GM12878 (cell line): Measurements from ENCODE around the gene FILIP1L. TPM values are rescaled to one million over a fixed set of nuclear protein-coding genes. Genes with fewer than 3 reads are reported as not detected.
A peak's percentile ranks its signal among the peaks of the same experiment; 100 is the strongest.

Source experiments
- ATAC-seq: fragments of 200-7000 bp; cut with Tn5 transposase; 3 replicates; pipeline ENCODE4 v1.9.1; 2020; ENCODE audit warnings: mild to moderate bottlenecking, moderate library complexity
- BruUV-seq: library from RNA; stranded (reverse); fragments of 400-500 nt; replicated peaks from 2 replicates; lab custom pipeline; 2021; lab: Mats Ljungman, UMichigan
- CTCF ChIA-PET: fragments of 300-600 bp; sonication (Branson Sonifier 250); formaldehyde crosslinking; extraction: SDS; loops from one replicate; lab custom pipeline; 2021; ENCODE audit warnings: inconsistent platforms; lab: Yijun Ruan, JAX
- POLR2A ChIA-PET: fragments of 350-600 bp; formaldehyde crosslinking; extraction: SDS; loops from one replicate; lab custom pipeline; 2021; ENCODE audit warnings: inconsistent platforms; lab: Charles Lee
- RAD21 ChIA-PET: fragments of 300-600 bp; sonication (Branson Sonifier 250); formaldehyde crosslinking; loops from one replicate; lab custom pipeline; 2023; ENCODE audit warnings: antibody characterized with exemption; ENCODE audit not compliant: unreplicated experiment; lab: Charles Lee
- SMC1A ChIA-PET: fragments of 300-600 bp; sonication (Branson Sonifier 250); formaldehyde crosslinking; loops from one replicate; lab custom pipeline; 2023; ENCODE audit not compliant: unreplicated experiment, uncharacterized antibody; lab: Charles Lee
- DNase-seq: peaks from one replicate; pipeline ENCODE4 v3.0.0-alpha.2; 2011; ENCODE audit warnings: low read depth, low spot score
- FAIRE-seq: peaks from 3 replicates; lab custom pipeline; 2011; peaks lifted over from hg19 to GRCh38; lab: Jason Lieb, UNC
- H2AFZ ChIP-seq: 2 replicates; pipeline ENCODE4 v1.6.0; 2011; ENCODE audit warnings: low read depth, low read length, control low read depth; ENCODE audit not compliant: control insufficient read depth
- H3K27ac ChIP-seq: 2 replicates; pipeline ENCODE4 v1.5.1; 2011; ENCODE audit warnings: control low read depth; ENCODE audit not compliant: control insufficient read depth, insufficient read depth
- H3K27me3 ChIP-seq, 2 experiments: replicated peaks in 1 of 2; 2 replicates each; pipeline versions ENCODE4 v1.6.0 to v1.6.1; 2011; ENCODE audit warnings: low read length in 1 of 2; ENCODE audit not compliant: control insufficient read depth in 2 of 2, insufficient read depth in 2 of 2
- H3K36me3 ChIP-seq, 2 experiments: 2 replicates each; pipeline ENCODE4 v1.5.1; 2011; ENCODE audit warnings: low read length in 1 of 2; ENCODE audit not compliant: control insufficient read depth in 2 of 2, insufficient read depth in 2 of 2
- H3K4me1 ChIP-seq: 2 replicates; pipeline ENCODE4 v1.6.1; 2011; ENCODE audit warnings: mild to moderate bottlenecking, low read length, moderate library complexity, mixed read lengths; ENCODE audit not compliant: control insufficient read depth, insufficient read depth
- H3K4me2 ChIP-seq: 2 replicates; pipeline ENCODE4 v1.6.0; 2011; ENCODE audit warnings: control low read depth; ENCODE audit not compliant: control insufficient read depth, insufficient read depth
- H3K4me3 ChIP-seq: fragments of 200-600 bp; sonication (generic); 2 replicates; pipeline ENCODE4 v1.5.1; 2016
- H3K79me2 ChIP-seq: 2 replicates; pipeline ENCODE4 v1.6.0; 2011; ENCODE audit warnings: low read length; ENCODE audit not compliant: control insufficient read depth, insufficient read depth
- H3K9ac ChIP-seq: 2 replicates; pipeline ENCODE4 v1.8.0; 2011; ENCODE audit warnings: low read length, control low read depth, mixed read lengths; ENCODE audit not compliant: control insufficient read depth, insufficient read depth
- H3K9me3 ChIP-seq: replicated peaks from 3 replicates; pipeline ENCODE4 v1.5.1; 2011; ENCODE audit warnings: mild to moderate bottlenecking, low read length; ENCODE audit not compliant: control insufficient read depth, insufficient read depth
- H4K20me1 ChIP-seq: 2 replicates; pipeline ENCODE4 v1.6.0; 2011; ENCODE audit not compliant: control insufficient read depth, insufficient read depth
- BHLHE40 ChIP-seq, 2 experiments: fragments of 450-650 bp in 1 of 2; IDR thresholded peaks; 2 replicates each; pipeline ENCODE4 v1.6.1; 2011 to 2017; ENCODE audit warnings: low read depth in 2 of 2, borderline replicate concordance in 1 of 2, improper control_type of control experiment in 1 of 2, low read length in 1 of 2, mild to moderate bottlenecking in 1 of 2
- FOXM1 ChIP-seq: IDR thresholded peaks from 2 replicates; pipeline ENCODE4 v1.6.1; 2012; ENCODE audit warnings: low read depth, mild to moderate bottlenecking, inconsistent platforms, low read length, moderate library complexity
- HSF1 ChIP-seq: fragments of 150-350 bp; IDR thresholded peaks from 2 replicates; pipeline ENCODE4 v1.6.1; 2014; ENCODE audit warnings: mild to moderate bottlenecking, low read depth, low read length
- MYC ChIP-seq: IDR thresholded peaks from 2 replicates; pipeline ENCODE4 v1.6.1; 2011; ENCODE audit warnings: mild to moderate bottlenecking, low read length, moderate library complexity, inconsistent platforms; ENCODE audit not compliant: insufficient read depth, insufficient replicate concordance, insufficient read length, severe bottlenecking
- SMARCA5 ChIP-seq: fragments of 450-650 bp; IDR thresholded peaks from 2 replicates; pipeline ENCODE4 v1.6.1; 2017; ENCODE audit warnings: mild to moderate bottlenecking
- ZNF592 ChIP-seq: fragments of 450-650 bp; IDR thresholded peaks from 2 replicates; pipeline ENCODE4 v1.6.1; 2017; ENCODE audit warnings: mild to moderate bottlenecking, moderate library complexity
- WGBS: methylation state at CpG from one replicate; pipeline ENCODE4 v1.1.6; 2016; ENCODE audit warnings: low lambda C conversion rate; ENCODE audit not compliant: insufficient replicate concordance, insufficient coverage; ENCODE audit errors: missing lambda C conversion rate; 5-methylcytosine and 5-hydroxymethylcytosine counted together
- in situ Hi-C: fragments of 300-500 bp; cut with MboI; formaldehyde crosslinking; loops from 9 replicates; pipeline ENCODE4 v1.14.3; 2018; ENCODE audit warnings: mixed read lengths
- intact Hi-C: fragments of 100-400 bp; cut with micrococcal nuclease; formaldehyde crosslinking; loops from one replicate; pipeline ENCODE4 v1.14.2; 2022; ENCODE audit not compliant: unreplicated experiment
- polyA plus RNA-seq, 11 experiments: library from polyadenylated mRNA; depleted of rRNA in 4 of 11; unstranded in 6 of 11; stranded (reverse) in 5 of 11; fragments of >200 nt; fragmentation: Nextera tagmentation in 4 of 11; fragmentation: Illumina TruSeq in 1 of 11; extraction: Ambion mirVana in 4 of 11; extraction: Trizol in 1 of 11; gene quantifications; 1 replicate in 1 of 11; 2 replicates in 10 of 11; pipeline versions ENCODE4 v1.2.1 to v1.2.3, GENCODE V29; 2011 to 2016; ENCODE audit warnings: inconsistent platforms in 2 of 11, missing spikeins in 2 of 11, low read depth in 1 of 11
- total RNA-seq, 4 experiments: library from RNA; depleted of rRNA in 3 of 4; stranded (reverse); fragments of >200 nt in 3 of 4; fragmentation: Illumina TruSeq in 1 of 4; extraction: Trizol in 1 of 4; gene quantifications; 2 replicates each; pipeline versions ENCODE4 v1.2.1 to v1.2.3, GENCODE V29; 2013 to 2021
- TF ChIP-seq, protein P1 (sequence below): fragments of 450-650 bp; formaldehyde crosslinking; IDR thresholded peaks from 2 replicates; pipeline ENCODE4 v1.4.0; 2020; ENCODE audit warnings: mild to moderate bottlenecking, moderate library complexity
- TF ChIP-seq, protein P2 (sequence below), 3 experiments: IDR thresholded peaks in 2 of 3; conservative IDR thresholded peaks in 1 of 3; 2 replicates each; pipeline ENCODE4 v1.5.1; 2011; ENCODE audit warnings: low read depth in 3 of 3, low read length in 3 of 3, mild to moderate bottlenecking in 3 of 3, control low read depth in 2 of 3, moderate library complexity in 2 of 3, inconsistent platforms in 1 of 3, mixed read lengths in 1 of 3; ENCODE audit not compliant: control insufficient read depth in 2 of 3, insufficient read depth in 1 of 3; ENCODE audit errors: extremely low read depth in 1 of 3

The FILIP1L gene
- total and polyA plus RNA-seq, 10 of the 15 experiments (the other 5 are each of a cell fraction or from before 2014, with no cell fraction given), result 0.24 to 6.1 (median 3.5) TPM

DNA sequence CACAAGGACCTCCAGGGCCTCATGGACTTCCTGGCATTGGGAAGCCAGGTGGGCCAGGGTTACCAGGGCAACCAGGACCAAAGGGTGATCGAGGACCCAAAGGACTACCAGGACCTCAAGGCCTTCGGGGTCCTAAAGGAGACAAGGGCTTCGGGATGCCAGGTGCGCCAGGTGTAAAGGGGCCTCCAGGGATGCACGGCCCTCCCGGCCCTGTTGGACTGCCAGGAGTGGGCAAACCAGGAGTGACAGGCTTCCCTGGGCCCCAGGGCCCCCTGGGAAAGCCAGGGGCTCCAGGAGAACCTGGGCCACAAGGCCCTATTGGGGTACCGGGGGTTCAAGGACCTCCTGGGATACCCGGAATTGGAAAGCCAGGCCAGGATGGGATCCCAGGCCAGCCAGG lies 319.8 kb downstream of the FILIP1L start (continued):
- TF ChIP-seq ZNF592, result no peak

DNA sequence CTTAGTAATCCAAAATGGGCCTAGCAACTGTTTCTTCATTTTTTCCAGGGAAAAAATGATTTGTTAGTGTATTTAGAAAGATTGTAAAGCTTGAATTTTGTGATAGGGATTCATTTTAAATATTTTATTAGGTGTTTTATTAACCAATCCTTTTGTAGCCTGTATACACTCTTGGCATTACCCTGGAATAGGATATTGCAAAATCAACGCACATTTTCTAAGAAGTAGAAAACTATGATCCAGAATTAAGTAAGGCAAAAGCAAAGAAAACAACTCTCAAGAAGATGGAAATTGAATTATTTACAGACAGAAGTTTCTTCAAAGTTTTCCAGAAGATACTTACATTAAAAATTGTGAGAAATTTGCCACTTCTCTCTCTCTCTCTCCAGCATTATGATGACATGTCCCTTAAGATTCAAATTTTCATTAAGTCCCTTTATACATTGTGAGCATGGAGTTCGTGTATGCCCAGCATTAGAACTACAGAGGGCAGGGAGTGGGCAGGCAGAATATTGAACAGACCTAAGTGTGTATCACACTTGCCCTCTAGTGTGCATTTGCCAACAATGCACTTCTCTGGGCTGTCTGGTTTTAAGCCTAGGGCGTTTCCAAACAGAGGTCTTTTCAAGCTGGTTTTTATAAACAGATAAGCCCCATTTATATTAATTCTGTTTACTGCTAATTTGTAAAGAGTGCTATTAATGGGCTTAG lies 325.1 kb downstream of the FILIP1L start:
- Histone ChIP-seq H3K4me2 (no peak overlapping the region), H3K9ac (no peak overlapping the region), H2AFZ (no peak overlapping the region), H3K27ac (no peak overlapping the region), H3K4me3 (no peak overlapping the region), H3K27me3 (no peaks in the 10 kb centered on the region; a peak in 1 of 4 replicates), H4K20me1 (no peaks in the 10 kb centered on the region), H3K36me3 (no peaks in the 10 kb centered on the region), H3K9me3 (no peaks in the 10 kb centered on the region), H3K4me1 (no peaks in the 10 kb centered on the region), H3K79me2 (no peaks in the 10 kb centered on the region)
- DNase-seq (no peak), FAIRE-seq (no peak), ATAC-seq (peak; percentile 99)
- RAD21 ChIA-PET, result interaction anchor here (0.6 kb wide), 1 partner anchor 43 kb away, joined by 3 read pairs; no protein-coding TSS in a partner anchor
- in situ Hi-C loops, result no loop called here
- POLR2A ChIA-PET, result no interaction called here
- no TSS peak for BruUV-seq
- CTCF ChIA-PET, result interaction anchor here (0.7 to 1.6 kb wide), 5 partner anchors 22 to 973 kb away, joined by 3 to 6 read pairs (median 3); no protein-coding TSS in a partner anchor
- intact Hi-C loops, result no loop called here
- SMC1A ChIA-PET, result no interaction called here
- 0% methylated on average over 3 of the region's 3 CpGs for WGBS
- no peak for TF ChIP-seq SMARCA5
- TF ChIP-seq BHLHE40 (IDR thresholded peaks at IDR 0.05; ENCODE audit: borderline replicate concordance in 1 of 2, low read depth in 2 of 2, low read length in 1 of 2), result no peak
- TF ChIP-seq HSF1, result no peak
- TF ChIP-seq, protein P1, sequence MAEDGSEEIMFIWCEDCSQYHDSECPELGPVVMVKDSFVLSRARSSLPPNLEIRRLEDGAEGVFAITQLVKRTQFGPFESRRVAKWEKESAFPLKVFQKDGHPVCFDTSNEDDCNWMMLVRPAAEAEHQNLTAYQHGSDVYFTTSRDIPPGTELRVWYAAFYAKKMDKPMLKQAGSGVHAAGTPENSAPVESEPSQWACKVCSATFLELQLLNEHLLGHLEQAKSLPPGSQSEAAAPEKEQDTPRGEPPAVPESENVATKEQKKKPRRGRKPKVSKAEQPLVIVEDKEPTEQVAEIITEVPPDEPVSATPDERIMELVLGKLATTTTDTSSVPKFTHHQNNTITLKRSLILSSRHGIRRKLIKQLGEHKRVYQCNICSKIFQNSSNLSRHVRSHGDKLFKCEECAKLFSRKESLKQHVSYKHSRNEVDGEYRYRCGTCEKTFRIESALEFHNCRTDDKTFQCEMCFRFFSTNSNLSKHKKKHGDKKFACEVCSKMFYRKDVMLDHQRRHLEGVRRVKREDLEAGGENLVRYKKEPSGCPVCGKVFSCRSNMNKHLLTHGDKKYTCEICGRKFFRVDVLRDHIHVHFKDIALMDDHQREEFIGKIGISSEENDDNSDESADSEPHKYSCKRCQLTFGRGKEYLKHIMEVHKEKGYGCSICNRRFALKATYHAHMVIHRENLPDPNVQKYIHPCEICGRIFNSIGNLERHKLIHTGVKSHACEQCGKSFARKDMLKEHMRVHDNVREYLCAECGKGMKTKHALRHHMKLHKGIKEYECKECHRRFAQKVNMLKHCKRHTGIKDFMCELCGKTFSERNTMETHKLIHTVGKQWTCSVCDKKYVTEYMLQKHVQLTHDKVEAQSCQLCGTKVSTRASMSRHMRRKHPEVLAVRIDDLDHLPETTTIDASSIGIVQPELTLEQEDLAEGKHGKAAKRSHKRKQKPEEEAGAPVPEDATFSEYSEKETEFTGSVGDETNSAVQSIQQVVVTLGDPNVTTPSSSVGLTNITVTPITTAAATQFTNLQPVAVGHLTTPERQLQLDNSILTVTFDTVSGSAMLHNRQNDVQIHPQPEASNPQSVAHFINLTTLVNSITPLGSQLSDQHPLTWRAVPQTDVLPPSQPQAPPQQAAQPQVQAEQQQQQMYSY (CRISPR knock-in tag), result no peak
- TF ChIP-seq, protein P2, sequence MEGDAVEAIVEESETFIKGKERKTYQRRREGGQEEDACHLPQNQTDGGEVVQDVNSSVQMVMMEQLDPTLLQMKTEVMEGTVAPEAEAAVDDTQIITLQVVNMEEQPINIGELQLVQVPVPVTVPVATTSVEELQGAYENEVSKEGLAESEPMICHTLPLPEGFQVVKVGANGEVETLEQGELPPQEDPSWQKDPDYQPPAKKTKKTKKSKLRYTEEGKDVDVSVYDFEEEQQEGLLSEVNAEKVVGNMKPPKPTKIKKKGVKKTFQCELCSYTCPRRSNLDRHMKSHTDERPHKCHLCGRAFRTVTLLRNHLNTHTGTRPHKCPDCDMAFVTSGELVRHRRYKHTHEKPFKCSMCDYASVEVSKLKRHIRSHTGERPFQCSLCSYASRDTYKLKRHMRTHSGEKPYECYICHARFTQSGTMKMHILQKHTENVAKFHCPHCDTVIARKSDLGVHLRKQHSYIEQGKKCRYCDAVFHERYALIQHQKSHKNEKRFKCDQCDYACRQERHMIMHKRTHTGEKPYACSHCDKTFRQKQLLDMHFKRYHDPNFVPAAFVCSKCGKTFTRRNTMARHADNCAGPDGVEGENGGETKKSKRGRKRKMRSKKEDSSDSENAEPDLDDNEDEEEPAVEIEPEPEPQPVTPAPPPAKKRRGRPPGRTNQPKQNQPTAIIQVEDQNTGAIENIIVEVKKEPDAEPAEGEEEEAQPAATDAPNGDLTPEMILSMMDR (IDR thresholded peaks at IDR 0.05 in 2 of 3, conservative IDR thresholded peaks at IDR 0.05 in 1 of 3; ENCODE audit: control insufficient read depth in 2 of 3, extremely low read depth in 1 of 3, insufficient read depth in 1 of 3, low read depth in 3 of 3, low read length in 3 of 3), result peak; percentile 63 to 72 (median 66); a peak in 5 of 6 replicates
- TF ChIP-seq FOXM1, result no peak
- TF ChIP-seq MYC, result no peak
